Effector CD4-positive, alpha-beta T cell (primary cell): Measurements from ENCODE around the gene RASAL1.

Experiments
- DNase-seq: peaks from one replicate; pipeline ENCODE4 v3.0.0-alpha.2; 2020

Gene RASAL1

DNA sequence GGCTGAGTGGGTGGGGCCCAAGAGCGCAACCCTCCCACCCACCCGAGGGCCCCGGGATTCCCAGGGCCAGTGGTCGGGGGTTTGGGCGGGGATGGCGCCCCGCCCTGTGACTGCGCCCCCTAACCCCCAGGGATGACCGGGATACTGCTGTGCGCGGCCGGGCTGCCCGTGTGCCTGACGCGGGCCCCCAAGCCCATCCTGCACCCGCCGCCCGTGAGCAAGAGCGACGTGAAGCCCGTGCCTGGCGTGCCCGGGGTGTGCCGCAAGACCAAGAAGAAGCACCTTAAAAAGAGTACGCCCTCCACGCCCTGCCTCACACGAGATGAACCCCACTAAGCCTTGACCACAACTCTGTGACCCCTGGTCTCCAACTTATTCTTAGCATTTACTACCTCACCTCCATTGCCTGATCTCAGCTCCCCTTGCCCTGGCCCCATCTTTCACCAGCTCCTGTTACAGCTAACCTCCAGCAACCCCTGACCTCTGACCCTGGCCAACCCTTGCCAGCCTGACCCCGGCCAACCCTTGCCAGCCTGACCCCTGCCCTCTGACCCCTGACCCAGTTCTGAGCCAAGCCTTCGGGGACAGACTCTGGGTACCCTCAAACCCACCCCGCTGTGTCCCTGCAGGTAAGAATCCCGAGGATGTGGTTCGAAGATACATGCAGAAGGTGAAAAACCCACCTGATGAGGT lies 42.0 kb downstream of the RASAL1 start:
- DNase-seq: no peak

- DNase-seq: no peak
Measured at GRCh38 chr12:113092607-113093408, 42.8 kb downstream of the RASAL1 start.

DNA sequence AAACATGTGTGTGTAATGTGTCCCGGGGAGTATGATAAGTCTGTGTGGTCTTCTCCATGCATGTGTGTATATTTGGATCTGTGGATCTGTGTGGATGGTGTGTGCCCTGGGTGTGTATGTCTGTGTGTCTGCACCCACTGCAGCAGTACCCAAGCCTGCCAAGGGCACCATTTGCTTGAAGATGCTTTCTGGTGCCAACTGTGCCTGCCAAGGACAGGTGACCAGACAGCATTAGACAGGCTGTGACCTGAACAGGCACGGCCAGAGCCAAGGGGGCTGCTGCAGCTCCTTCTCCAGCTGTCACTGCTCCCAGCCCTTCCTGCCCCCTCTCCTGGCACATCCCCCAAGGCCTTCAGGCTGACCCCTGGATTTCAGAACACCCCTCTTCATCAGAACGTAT lies 44.1 kb downstream of the RASAL1 start:
- DNase-seq: no peak

GRCh38 chr12:113090740-113091139 lies 44.8 kb downstream of the RASAL1 start:
- no peak for DNase-seq

DNA sequence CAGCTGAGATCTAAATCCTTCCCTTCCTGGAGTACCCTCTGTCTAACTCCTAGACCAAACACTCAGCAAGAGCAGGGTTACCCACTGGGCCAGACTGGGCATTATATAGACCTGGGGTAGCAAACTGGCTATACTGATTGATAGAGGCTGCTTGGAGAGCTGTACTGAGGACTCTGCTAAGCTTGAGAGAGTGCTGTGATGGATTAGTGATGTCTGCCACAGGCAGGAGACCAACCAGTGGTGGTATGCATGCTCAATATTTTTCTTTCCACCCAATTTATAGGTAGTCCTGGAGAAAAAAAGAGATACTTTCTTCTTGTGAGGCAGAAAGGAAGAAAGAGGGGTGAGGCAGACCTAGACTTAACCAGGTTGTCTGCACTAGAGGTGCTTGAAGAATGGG lies 45.7 kb downstream of the RASAL1 start:
- no peak for DNase-seq

GRCh38 chr12:113088971-113089756 lies 46.4 kb downstream of the RASAL1 start:
- DNase-seq: peak; percentile 17

DNA sequence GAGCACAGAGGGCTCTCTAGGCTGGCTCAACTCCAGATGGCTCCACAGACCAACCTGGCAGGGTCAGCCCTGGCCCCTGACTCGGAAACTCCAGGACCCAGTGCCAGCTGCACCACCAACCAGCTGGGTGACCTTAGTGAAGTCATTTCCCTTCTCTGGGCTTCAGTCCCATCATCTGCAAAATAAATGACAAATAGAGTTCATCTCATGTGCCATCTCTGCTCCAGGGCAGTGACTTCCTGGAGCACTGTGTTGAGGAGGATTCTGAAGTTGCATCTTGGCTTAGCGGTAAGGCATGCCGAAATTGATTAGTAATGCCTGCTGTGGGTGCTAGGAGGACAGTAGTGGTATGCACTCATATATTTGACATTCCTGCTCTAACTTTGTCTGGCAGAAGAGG lies 47.5 kb downstream of the RASAL1 start:
- DNase-seq: no peak

DNA sequence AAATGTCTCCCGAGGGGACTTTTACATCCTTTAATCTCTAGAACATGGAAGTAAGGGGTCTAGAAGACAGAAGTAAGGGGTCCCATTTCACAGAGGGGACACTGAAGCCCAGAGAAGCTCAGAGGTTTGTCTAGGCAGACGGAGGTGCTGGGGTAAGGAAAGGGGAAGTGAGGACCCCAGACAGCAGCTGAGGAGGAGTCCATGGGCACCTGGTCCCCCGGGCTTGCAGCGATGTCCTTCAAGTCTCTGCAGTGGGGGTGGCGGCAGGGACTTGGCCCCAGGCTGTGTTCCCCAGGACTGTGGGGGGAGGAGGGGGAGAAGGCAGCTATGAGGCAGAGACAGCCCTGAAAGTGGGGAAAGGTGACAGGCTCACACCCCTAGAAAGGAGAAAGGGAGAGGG lies 48.4 kb downstream of the RASAL1 start:
- no peak for DNase-seq

DNA sequence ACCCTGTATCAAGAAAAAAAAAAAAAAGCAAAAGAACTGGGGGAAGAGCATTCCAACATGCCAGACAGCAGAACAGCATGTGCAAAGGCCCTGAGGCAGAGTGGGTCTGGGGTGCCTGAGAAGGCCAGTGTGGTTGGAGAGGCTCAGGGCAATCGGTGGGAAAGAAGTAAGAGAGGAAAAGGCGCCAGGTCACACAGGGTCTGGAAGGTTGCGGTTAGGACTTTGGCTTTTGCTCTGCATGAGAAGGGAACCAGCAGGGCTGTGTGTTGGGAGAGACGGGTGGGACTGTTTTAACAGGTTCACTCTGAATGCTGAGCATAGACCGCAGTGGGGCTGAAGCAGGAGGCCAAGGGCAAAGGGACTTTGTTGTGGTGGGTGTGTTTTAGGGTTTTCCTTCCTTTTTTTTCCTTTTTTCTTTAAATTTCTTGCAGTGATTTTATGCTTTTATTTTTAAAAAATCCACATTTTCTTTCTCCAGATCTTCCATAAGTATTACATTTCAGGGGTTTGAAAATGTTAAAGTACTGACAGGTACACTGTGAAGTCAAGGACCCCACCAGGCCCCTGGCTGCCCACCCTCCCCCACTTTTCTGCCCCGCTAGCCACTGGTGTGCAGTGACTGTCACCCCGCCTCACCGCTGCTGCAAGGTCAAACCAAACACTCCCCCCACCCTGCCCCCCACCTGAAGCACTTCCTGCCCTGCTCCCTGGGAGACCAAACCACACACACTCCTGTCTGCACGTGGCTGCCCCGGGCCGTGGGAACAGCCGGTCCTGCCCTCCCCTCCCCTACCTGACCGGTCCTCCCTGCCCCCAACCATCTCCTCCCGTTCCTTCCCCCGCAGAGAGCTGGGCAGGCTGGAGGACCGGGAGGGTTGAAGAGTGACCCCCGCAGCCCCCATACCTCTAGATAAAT lies 49.1 kb downstream of the RASAL1 start:
- DNase-seq: no peak

- no peak for DNase-seq
Measured at GRCh38 chr12:113083863-113084435, 51.6 kb downstream of the RASAL1 start.

DNA sequence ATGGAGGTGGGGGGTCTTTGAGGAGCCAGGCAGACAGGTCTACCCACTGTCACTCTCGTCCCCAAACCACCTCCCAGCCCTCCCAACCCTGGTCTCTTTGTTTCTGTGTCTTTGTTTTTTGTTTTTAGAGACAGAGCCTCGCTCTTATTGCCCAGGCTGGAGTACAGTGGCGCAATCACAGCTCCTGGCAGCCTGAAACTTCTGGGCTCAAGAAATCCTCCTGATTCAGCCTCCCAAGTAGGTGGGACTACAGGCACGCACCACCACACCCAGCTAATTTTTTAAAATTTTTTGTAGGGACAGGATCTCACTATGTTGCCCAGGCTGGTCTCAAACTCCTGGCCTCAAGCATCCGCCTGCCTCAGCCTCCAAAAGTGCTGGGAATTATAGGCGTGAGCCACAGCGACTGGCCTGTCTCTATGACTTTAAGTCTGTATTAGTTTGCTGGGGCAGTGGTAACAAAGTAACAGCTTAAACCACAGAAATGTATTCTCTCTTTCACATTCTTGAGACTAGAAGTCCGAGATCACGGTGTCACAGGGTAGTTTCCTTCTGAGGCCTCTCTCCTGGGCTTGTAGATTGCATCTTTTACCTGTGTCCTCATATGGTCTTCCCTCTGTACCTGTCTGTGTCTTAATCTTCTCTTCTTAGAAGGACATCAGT lies 52.9 kb downstream of the RASAL1 start:
- no peak for DNase-seq

DNA sequence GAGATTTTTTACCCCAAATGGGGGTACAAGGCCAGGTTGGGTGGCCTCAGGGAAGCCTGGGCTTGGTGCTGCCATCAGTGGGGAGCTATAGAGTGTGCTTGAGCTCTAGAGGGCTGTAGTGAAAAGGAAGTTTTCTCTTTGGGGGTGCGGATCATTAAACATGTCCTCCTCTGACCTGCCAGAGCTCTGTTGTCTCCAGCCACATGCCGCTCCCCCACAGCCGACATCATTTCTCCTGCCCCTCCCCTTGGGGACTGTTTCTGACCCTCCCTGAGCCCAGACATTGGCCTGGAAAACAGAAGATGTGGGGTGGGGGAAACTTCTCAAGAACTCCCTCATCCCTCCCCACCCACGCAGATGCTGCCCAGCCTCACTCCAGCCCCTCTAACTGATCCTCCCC lies 53.7 kb downstream of the RASAL1 start:
- DNase-seq: no peak

- no peak for DNase-seq
Measured at GRCh38 chr12:113077859-113078255, 57.7 kb downstream of the RASAL1 start.

DNA sequence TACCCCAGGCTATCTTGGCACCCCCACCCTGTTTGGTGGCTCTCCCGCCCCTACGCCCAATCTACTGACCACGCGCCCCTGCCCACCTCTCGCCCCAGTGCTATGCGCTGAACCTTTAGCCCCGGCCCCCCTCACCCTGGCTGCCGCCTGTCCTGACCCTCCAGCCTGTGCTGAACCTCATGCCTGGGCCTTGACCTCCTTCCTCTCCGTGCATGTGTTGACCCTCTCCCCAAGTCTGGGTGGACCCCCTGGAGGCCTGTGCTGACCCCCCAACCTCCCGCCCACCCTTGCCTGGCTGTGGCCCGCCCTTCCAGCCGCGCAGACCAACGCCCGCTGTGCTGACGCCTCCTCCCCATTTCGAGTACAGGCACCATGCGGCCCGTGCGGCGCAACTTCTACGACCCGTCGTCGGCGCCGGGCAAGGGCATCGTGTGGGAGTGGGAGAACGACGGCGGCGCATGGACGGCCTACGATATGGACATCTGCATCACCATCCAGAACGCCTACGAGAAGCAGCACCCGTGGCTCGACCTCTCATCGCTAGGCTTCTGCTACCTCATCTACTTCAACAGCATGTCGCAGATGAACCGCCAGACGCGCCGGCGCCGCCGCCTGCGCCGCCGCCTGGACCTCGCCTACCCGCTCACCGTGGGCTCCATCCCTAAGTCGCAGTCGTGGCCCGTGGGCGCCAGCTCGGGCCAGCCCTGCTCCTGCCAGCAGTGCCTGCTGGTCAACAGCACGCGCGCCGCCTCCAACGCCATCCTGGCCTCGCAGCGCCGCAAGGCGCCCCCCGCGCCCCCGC lies 58.3 kb downstream of the RASAL1 start:
- no peak for DNase-seq

DNA sequence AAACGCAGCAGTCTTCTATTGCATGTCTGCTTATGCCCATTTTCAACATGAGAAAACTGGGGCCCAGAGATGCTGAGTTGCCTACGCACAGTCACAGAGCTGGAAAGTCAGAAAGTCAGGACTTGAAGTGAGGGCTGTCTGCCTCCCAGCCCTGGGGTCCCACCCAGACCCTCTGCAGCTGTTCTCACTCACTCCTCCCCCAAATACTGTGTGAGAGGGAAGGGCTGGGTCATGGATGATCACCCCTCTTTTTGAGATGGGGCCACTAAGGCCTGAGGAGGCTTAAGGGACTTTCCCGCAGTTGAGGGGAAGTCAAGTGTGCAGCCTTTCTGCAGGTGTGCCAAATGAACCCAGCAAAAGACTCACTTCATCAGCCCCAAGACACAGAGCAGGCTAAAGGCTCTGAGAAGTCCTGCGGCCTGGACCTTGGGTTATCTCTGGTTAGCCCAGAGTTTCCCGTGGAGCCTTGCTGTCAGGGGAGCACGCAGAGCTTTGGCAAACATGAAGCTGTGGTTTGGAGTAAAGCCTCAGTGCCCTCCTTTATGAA lies 60.4 kb downstream of the RASAL1 start:
- DNase-seq: no peak

GRCh38 chr12:113073586-113073985 lies 62.0 kb downstream of the RASAL1 start:
- no peak for DNase-seq

DNA sequence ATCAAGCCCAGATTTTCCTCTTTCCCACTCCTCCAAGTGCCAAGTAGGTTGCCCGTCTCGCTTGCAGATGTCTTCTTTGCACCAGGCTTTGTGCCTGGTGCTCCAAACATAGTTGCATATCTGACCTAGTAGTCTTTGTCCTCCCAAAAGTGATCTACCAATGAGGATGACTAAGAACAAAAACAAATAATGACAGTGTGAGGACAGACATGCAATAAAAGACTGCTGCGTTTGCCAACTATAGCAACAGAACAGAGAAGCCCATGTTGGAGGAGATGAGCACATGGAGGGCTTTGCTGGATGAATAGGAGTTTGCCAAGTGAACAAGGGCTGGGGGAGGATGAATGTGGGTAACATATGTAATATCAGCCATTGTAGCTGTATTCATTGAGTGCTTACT lies 63.4 kb downstream of the RASAL1 start:
- no peak for DNase-seq

DNA sequence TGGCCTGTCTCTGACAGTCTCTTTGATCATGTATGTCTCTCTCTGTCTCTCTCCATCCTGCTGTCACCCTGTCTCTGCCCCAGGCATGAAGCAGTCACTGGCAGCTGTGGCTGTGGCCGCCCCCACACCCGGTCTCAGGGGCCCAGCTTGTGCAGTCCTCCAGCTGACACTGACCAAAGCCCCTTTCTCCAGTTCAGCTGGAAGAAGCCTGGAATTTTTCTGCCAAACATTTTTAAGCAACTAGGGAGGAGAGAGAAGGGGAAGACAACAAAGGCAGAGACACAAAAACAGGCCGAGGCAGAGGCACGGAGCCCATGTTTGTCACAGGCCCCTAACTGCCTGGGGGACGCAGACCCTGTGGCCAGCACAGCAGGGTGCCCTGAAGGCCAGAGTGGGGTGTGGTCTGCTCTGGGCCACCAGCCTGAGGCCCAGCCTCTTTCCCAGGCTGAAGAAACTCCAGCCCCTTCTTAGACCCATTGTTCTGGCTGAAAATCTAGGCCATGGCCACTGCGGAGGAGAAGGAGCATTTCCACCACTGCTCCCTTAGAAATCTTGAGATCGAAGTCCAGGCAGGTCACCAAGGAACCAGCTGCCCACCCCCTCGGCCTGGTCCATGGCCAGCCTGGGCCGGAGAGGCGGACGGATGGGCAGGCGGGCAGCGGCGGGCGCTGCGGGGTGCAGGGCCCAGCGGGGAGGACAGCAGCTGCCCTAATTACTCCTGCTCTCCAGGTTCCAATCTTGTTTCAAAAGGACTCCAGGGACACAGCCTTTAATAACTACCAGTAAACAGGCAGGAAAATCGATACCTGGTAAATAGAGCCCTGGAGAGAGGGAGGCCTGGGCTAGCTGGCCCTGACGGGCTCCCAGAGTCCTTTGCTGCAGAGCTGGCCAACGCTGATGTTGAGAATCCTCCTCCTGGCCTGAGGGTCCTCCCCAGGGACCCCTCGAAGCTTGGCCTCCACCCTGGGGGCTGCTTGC lies 64.1 kb downstream of the RASAL1 start:
- DNase-seq: no peak
